ENCODE measurements around the gene MYO7A. TPM values are rescaled to one million over a fixed set of nuclear protein-coding genes. Genes with fewer than 3 reads are reported as not detected.

The MYO7A gene
- total RNA-seq, 2 donors from 2014 or later, result 15.2 to 22.7 TPM

- no peak for DNase-seq (ENCODE audit: low spot score)
- H3K27ac ChIP-seq, result no peak overlapping the region
- TF ChIP-seq CTCF (IDR thresholded peaks at IDR 0.05), result no peak
- peaks cover 10% of the 10 kb centered on the region for H3K36me3 ChIP-seq
- no peak for ATAC-seq (ENCODE audit: insufficient number of reproducible peaks, low FRiP score, low read depth)
- no peak overlapping the region for H3K4me3 ChIP-seq
- no peaks in the 10 kb centered on the region for H3K4me1 ChIP-seq (ENCODE audit: control insufficient read depth in 1 of 2, low read depth in 2 of 2)
- H3K27me3 ChIP-seq (replicated peaks; ENCODE audit: insufficient read depth), result no peaks in the 10 kb centered on the region
- H3K9me3 ChIP-seq, result no peaks in the 10 kb centered on the region
Observed at GRCh38 chr11:77118086-77118485, 10.0 kb upstream of the MYO7A start.

GRCh38 chr11:77118971-77119370 is 9.1 kb upstream of the MYO7A start:
- Histone ChIP-seq H3K4me1 (ENCODE audit: control insufficient read depth in 1 of 2, low read depth in 2 of 2) (no peaks in the 10 kb centered on the region), H3K36me3 (peaks cover 10% of the 10 kb centered on the region), H3K27me3 (replicated peaks; ENCODE audit: insufficient read depth) (no peaks in the 10 kb centered on the region), H3K9me3 (no peaks in the 10 kb centered on the region), H3K27ac (no peak overlapping the region), H3K4me3 (no peak overlapping the region)
- no peak for ATAC-seq (ENCODE audit: insufficient number of reproducible peaks, low FRiP score, low read depth)
- no peak for TF ChIP-seq CTCF (IDR thresholded peaks at IDR 0.05)
- no peak for DNase-seq (ENCODE audit: low spot score)

- no peak overlapping the region for H3K27ac ChIP-seq
- ATAC-seq (ENCODE audit: insufficient number of reproducible peaks, low FRiP score, low read depth) (no peak), DNase-seq (ENCODE audit: low spot score) (no peak)
- H3K27me3 ChIP-seq (replicated peaks; ENCODE audit: insufficient read depth), result no peaks in the 10 kb centered on the region
- TF ChIP-seq CTCF (IDR thresholded peaks at IDR 0.05), result no peak
- H3K4me1 ChIP-seq (ENCODE audit: control insufficient read depth in 1 of 2, low read depth in 2 of 2), result no peaks in the 10 kb centered on the region
- H3K36me3 ChIP-seq, result peaks cover 10% of the 10 kb centered on the region
- no peak overlapping the region for H3K4me3 ChIP-seq
- no peaks in the 10 kb centered on the region for H3K9me3 ChIP-seq
Observed at GRCh38 chr11:77119531-77119936, 8.5 kb upstream of the MYO7A start.

- H3K9me3 ChIP-seq, result no peaks in the 10 kb centered on the region
- H3K4me1 ChIP-seq (ENCODE audit: control insufficient read depth in 1 of 2, low read depth in 2 of 2), result no peaks in the 10 kb centered on the region
- DNase-seq (ENCODE audit: low spot score), result no peak
- no peaks in the 10 kb centered on the region for H3K27me3 ChIP-seq (replicated peaks; ENCODE audit: insufficient read depth)
- H3K27ac ChIP-seq, result no peak overlapping the region
- no peak for ATAC-seq (ENCODE audit: insufficient number of reproducible peaks, low FRiP score, low read depth)
- peaks cover 10% of the 10 kb centered on the region for H3K36me3 ChIP-seq
- no peak for TF ChIP-seq CTCF (IDR thresholded peaks at IDR 0.05)
- no peak overlapping the region for H3K4me3 ChIP-seq
Observed at GRCh38 chr11:77120571-77120970, 7.5 kb upstream of the MYO7A start.

GRCh38 chr11:77121096-77121640 is 6.9 kb upstream of the MYO7A start:
- no peak overlapping the region for H3K4me3 ChIP-seq
- no peaks in the 10 kb centered on the region for H3K4me1 ChIP-seq (ENCODE audit: control insufficient read depth in 1 of 2, low read depth in 2 of 2)
- no peaks in the 10 kb centered on the region for H3K9me3 ChIP-seq
- ATAC-seq (ENCODE audit: insufficient number of reproducible peaks, low FRiP score, low read depth), result no peak
- TF ChIP-seq CTCF (IDR thresholded peaks at IDR 0.05), result no peak
- no peaks in the 10 kb centered on the region for H3K27me3 ChIP-seq (replicated peaks; ENCODE audit: insufficient read depth)
- DNase-seq (ENCODE audit: low spot score), result no peak
- H3K36me3 ChIP-seq, result peaks cover 10% of the 10 kb centered on the region
- H3K27ac ChIP-seq, result no peak overlapping the region

All from thoracic aorta (tissue), 2 donors.